ENCODE data around the gene PCMTD2.

Gene PCMTD2

GRCh38 chr20:64255361-64256281 is at the start of gene PCMTD2:
Gene PCMTD2 (plus strand): TSS chr20:64255748. CDS start chr20:64259966, 4,218 bp downstream.
- Histone ChIP-seq H3K9me3 (ENCODE audit: control insufficient read depth in 5 of 5, low read length in 5 of 5) (no peaks in the 10 kb centered on the region), H3K4me1 (ENCODE audit: control insufficient read depth in 5 of 5, insufficient read depth in 5 of 5, low read length in 5 of 5) (peaks cover 8 to 42% (median 36%) of the 10 kb centered on the region in 5 donors), H3K36me3 (ENCODE audit: control insufficient read depth in 5 of 5, insufficient read depth in 5 of 5, low read length in 5 of 5) (peaks cover 0 to 4% (median 0%) of the 10 kb centered on the region in 5 donors), H3K27ac (ENCODE audit: low read depth, low read length) (peak within 1 kb of the TSS; percentile 72), H3K9ac (ENCODE audit: low read length in 5 of 5) (peak within 1 kb of the TSS; percentile 81 to 89 (median 86)), H3K27me3 (ENCODE audit: control insufficient read depth in 5 of 5, insufficient read depth in 4 of 5, low read length in 5 of 5) (peaks cover 0 to 4% (median 0%) of the 10 kb centered on the region in 5 donors), H3K4me3 (ENCODE audit: low read depth in 1 of 5, low read length in 5 of 5) (peak within 1 kb of the TSS; percentile 76 to 86 (median 83))

- Histone ChIP-seq H3K27ac (ENCODE audit: low read depth, low read length) (no peak overlapping the region), H3K9ac (ENCODE audit: low read length in 5 of 5) (no peak overlapping the region), H3K4me1 (ENCODE audit: control insufficient read depth in 5 of 5, insufficient read depth in 5 of 5, low read length in 5 of 5) (no peaks in the 10 kb centered on the region), H3K4me3 (ENCODE audit: low read depth in 1 of 5, low read length in 5 of 5) (no peak overlapping the region), H3K27me3 (ENCODE audit: control insufficient read depth in 5 of 5, insufficient read depth in 4 of 5, low read length in 5 of 5) (peaks cover 0 to 32% (median 8%) of the 10 kb centered on the region in 5 donors), H3K9me3 (ENCODE audit: control insufficient read depth in 5 of 5, low read length in 5 of 5) (no peaks in the 10 kb centered on the region), H3K36me3 (ENCODE audit: control insufficient read depth in 5 of 5, insufficient read depth in 5 of 5, low read length in 5 of 5) (no peaks in the 10 kb centered on the region)
Observed at GRCh38 chr20:64206614-64207013, 48.9 kb upstream of the PCMTD2 start.

GRCh38 chr20:64207641-64208590 is 47.6 kb upstream of the PCMTD2 start:
- H3K27me3 ChIP-seq (ENCODE audit: control insufficient read depth in 5 of 5, insufficient read depth in 4 of 5, low read length in 5 of 5) = peaks cover 0 to 24% (median 4%) of the 10 kb centered on the region in 5 donors
- no peaks in the 10 kb centered on the region for H3K36me3 ChIP-seq (ENCODE audit: control insufficient read depth in 5 of 5, insufficient read depth in 5 of 5, low read length in 5 of 5)
- H3K9ac ChIP-seq (ENCODE audit: low read length in 5 of 5) = no peak overlapping the region
- no peak overlapping the region for H3K4me3 ChIP-seq (ENCODE audit: low read depth in 1 of 5, low read length in 5 of 5)
- H3K9me3 ChIP-seq (ENCODE audit: control insufficient read depth in 5 of 5, low read length in 5 of 5) = no peaks in the 10 kb centered on the region
- H3K4me1 ChIP-seq (ENCODE audit: control insufficient read depth in 5 of 5, insufficient read depth in 5 of 5, low read length in 5 of 5) = peaks cover 0 to 8% (median 7%) of the 10 kb centered on the region in 5 donors
- no peak overlapping the region for H3K27ac ChIP-seq (ENCODE audit: low read depth, low read length)

GRCh38 chr20:64209148-64209547 is 46.4 kb upstream of the PCMTD2 start:
- Histone ChIP-seq H3K27ac (ENCODE audit: low read depth, low read length) (no peak overlapping the region), H3K4me1 (ENCODE audit: control insufficient read depth in 5 of 5, insufficient read depth in 5 of 5, low read length in 5 of 5) (peaks cover 8 to 20% (median 17%) of the 10 kb centered on the region in 5 donors), H3K36me3 (ENCODE audit: control insufficient read depth in 5 of 5, insufficient read depth in 5 of 5, low read length in 5 of 5) (no peaks in the 10 kb centered on the region), H3K27me3 (ENCODE audit: control insufficient read depth in 5 of 5, insufficient read depth in 4 of 5, low read length in 5 of 5) (peaks cover 0 to 18% (median 3%) of the 10 kb centered on the region in 5 donors), H3K4me3 (ENCODE audit: low read depth in 1 of 5, low read length in 5 of 5) (no peak overlapping the region), H3K9me3 (ENCODE audit: control insufficient read depth in 5 of 5, low read length in 5 of 5) (peaks cover 0 to 2% (median 0%) of the 10 kb centered on the region in 5 donors), H3K9ac (ENCODE audit: low read length in 5 of 5) (no peak overlapping the region)

- Histone ChIP-seq H3K4me1 (ENCODE audit: control insufficient read depth in 5 of 5, insufficient read depth in 5 of 5, low read length in 5 of 5) (peaks cover 11 to 20% (median 17%) of the 10 kb centered on the region in 5 donors), H3K27ac (ENCODE audit: low read depth, low read length) (no peak overlapping the region), H3K9me3 (ENCODE audit: control insufficient read depth in 5 of 5, low read length in 5 of 5) (peaks cover 0 to 2% (median 0%) of the 10 kb centered on the region in 5 donors), H3K27me3 (ENCODE audit: control insufficient read depth in 5 of 5, insufficient read depth in 4 of 5, low read length in 5 of 5) (peaks cover 0 to 8% (median 0%) of the 10 kb centered on the region in 5 donors), H3K4me3 (ENCODE audit: low read depth in 1 of 5, low read length in 5 of 5) (no peak overlapping the region), H3K9ac (ENCODE audit: low read length in 5 of 5) (no peak overlapping the region), H3K36me3 (ENCODE audit: control insufficient read depth in 5 of 5, insufficient read depth in 5 of 5, low read length in 5 of 5) (no peaks in the 10 kb centered on the region)
Observed at GRCh38 chr20:64210656-64211369, 44.7 kb upstream of the PCMTD2 start.

GRCh38 chr20:64211874-64212658 is 43.5 kb upstream of the PCMTD2 start:
- H3K9me3 ChIP-seq (ENCODE audit: control insufficient read depth in 5 of 5, low read length in 5 of 5) = peaks cover 0 to 2% (median 0%) of the 10 kb centered on the region in 5 donors
- H3K4me1 ChIP-seq (ENCODE audit: control insufficient read depth in 5 of 5, insufficient read depth in 5 of 5, low read length in 5 of 5) = peaks cover 11 to 20% (median 18%) of the 10 kb centered on the region in 5 donors
- no peak overlapping the region for H3K9ac ChIP-seq (ENCODE audit: low read length in 5 of 5)
- H3K4me3 ChIP-seq (ENCODE audit: low read depth in 1 of 5, low read length in 5 of 5) = no peak overlapping the region
- H3K27ac ChIP-seq (ENCODE audit: low read depth, low read length) = no peak overlapping the region
- H3K27me3 ChIP-seq (ENCODE audit: control insufficient read depth in 5 of 5, insufficient read depth in 4 of 5, low read length in 5 of 5) = peaks cover 0 to 8% (median 0%) of the 10 kb centered on the region in 5 donors
- no peaks in the 10 kb centered on the region for H3K36me3 ChIP-seq (ENCODE audit: control insufficient read depth in 5 of 5, insufficient read depth in 5 of 5, low read length in 5 of 5)

- Histone ChIP-seq H3K36me3 (ENCODE audit: control insufficient read depth in 5 of 5, insufficient read depth in 5 of 5, low read length in 5 of 5) (no peaks in the 10 kb centered on the region), H3K27ac (ENCODE audit: low read depth, low read length) (no peak overlapping the region), H3K9me3 (ENCODE audit: control insufficient read depth in 5 of 5, low read length in 5 of 5) (peaks cover 0 to 2% (median 0%) of the 10 kb centered on the region in 5 donors), H3K4me1 (ENCODE audit: control insufficient read depth in 5 of 5, insufficient read depth in 5 of 5, low read length in 5 of 5) (peaks cover 11 to 20% (median 18%) of the 10 kb centered on the region in 5 donors), H3K4me3 (ENCODE audit: low read depth in 1 of 5, low read length in 5 of 5) (no peak overlapping the region), H3K27me3 (ENCODE audit: control insufficient read depth in 5 of 5, insufficient read depth in 4 of 5, low read length in 5 of 5) (peaks cover 0 to 8% (median 0%) of the 10 kb centered on the region in 5 donors), H3K9ac (ENCODE audit: low read length in 5 of 5) (no peak overlapping the region)
Observed at GRCh38 chr20:64212755-64213154, 42.8 kb upstream of the PCMTD2 start.

GRCh38 chr20:64214113-64214512 is 41.4 kb upstream of the PCMTD2 start:
- Histone ChIP-seq H3K9me3 (ENCODE audit: control insufficient read depth in 5 of 5, low read length in 5 of 5) (peaks cover 0 to 2% (median 0%) of the 10 kb centered on the region in 5 donors), H3K36me3 (ENCODE audit: control insufficient read depth in 5 of 5, insufficient read depth in 5 of 5, low read length in 5 of 5) (no peaks in the 10 kb centered on the region), H3K9ac (ENCODE audit: low read length in 5 of 5) (peak overlapping the region in 1 of 5 donors; percentile 98), H3K4me1 (ENCODE audit: control insufficient read depth in 5 of 5, insufficient read depth in 5 of 5, low read length in 5 of 5) (peaks cover 11 to 20% (median 18%) of the 10 kb centered on the region in 5 donors), H3K27ac (ENCODE audit: low read depth, low read length) (no peak overlapping the region), H3K27me3 (ENCODE audit: control insufficient read depth in 5 of 5, insufficient read depth in 4 of 5, low read length in 5 of 5) (peaks cover 0 to 8% (median 0%) of the 10 kb centered on the region in 5 donors), H3K4me3 (ENCODE audit: low read depth in 1 of 5, low read length in 5 of 5) (no peak overlapping the region)
